Measurements from ENCODE around the gene ZSCAN2.

DNA sequence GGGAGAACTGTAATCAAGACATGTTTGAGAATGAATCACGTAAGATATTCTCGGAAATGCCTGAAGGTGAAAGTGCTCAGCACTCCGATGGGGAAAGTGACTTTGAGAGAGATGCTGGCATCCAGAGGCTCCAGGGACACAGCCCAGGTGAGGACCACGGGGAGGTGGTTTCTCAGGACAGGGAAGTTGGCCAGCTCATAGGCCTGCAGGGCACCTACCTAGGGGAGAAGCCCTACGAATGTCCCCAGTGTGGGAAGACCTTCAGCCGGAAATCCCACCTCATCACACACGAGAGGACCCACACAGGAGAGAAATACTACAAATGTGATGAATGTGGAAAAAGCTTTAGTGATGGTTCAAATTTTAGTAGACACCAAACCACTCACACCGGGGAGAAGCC, 19.8 kb downstream of the ZSCAN2 start:
- TF ChIP-seq POLR2A (IDR thresholded peaks at IDR 0.05; ENCODE audit: low read depth, low read length) (no peak), TAF1 (IDR thresholded peaks at IDR 0.05; ENCODE audit: low read depth, low read length) (no peak), SPI1 (IDR thresholded peaks at IDR 0.05; ENCODE audit: low read depth, low read length) (no peak)
